ENCODE measurements around the gene FIBCD1.

The FIBCD1 gene

GRCh38 chr9:130908146-130908877 lies 30.7 kb downstream of the FIBCD1 start:
- no peak for DNase-seq (ENCODE audit: low spot score)
- TF ChIP-seq, protein P1, sequence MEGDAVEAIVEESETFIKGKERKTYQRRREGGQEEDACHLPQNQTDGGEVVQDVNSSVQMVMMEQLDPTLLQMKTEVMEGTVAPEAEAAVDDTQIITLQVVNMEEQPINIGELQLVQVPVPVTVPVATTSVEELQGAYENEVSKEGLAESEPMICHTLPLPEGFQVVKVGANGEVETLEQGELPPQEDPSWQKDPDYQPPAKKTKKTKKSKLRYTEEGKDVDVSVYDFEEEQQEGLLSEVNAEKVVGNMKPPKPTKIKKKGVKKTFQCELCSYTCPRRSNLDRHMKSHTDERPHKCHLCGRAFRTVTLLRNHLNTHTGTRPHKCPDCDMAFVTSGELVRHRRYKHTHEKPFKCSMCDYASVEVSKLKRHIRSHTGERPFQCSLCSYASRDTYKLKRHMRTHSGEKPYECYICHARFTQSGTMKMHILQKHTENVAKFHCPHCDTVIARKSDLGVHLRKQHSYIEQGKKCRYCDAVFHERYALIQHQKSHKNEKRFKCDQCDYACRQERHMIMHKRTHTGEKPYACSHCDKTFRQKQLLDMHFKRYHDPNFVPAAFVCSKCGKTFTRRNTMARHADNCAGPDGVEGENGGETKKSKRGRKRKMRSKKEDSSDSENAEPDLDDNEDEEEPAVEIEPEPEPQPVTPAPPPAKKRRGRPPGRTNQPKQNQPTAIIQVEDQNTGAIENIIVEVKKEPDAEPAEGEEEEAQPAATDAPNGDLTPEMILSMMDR (IDR thresholded peaks at IDR 0.05; ENCODE audit: extremely low read depth, insufficient read depth, missing control alignments) = no peak
- in situ Hi-C loops (cut with MboI; ENCODE audit: low pct_unique_long_range_greater_than_20kb, low sequenced_read_pairs, unreplicated experiment) = no loop called here

GRCh38 chr9:130906735-130907416 lies 32.2 kb downstream of the FIBCD1 start:
- in situ Hi-C loops (cut with MboI; ENCODE audit: low pct_unique_long_range_greater_than_20kb, low sequenced_read_pairs, unreplicated experiment) = no loop called here
- TF ChIP-seq, protein P1 (IDR thresholded peaks at IDR 0.05; ENCODE audit: extremely low read depth, insufficient read depth, missing control alignments) = no peak
- DNase-seq (ENCODE audit: low spot score) = no peak

DNA sequence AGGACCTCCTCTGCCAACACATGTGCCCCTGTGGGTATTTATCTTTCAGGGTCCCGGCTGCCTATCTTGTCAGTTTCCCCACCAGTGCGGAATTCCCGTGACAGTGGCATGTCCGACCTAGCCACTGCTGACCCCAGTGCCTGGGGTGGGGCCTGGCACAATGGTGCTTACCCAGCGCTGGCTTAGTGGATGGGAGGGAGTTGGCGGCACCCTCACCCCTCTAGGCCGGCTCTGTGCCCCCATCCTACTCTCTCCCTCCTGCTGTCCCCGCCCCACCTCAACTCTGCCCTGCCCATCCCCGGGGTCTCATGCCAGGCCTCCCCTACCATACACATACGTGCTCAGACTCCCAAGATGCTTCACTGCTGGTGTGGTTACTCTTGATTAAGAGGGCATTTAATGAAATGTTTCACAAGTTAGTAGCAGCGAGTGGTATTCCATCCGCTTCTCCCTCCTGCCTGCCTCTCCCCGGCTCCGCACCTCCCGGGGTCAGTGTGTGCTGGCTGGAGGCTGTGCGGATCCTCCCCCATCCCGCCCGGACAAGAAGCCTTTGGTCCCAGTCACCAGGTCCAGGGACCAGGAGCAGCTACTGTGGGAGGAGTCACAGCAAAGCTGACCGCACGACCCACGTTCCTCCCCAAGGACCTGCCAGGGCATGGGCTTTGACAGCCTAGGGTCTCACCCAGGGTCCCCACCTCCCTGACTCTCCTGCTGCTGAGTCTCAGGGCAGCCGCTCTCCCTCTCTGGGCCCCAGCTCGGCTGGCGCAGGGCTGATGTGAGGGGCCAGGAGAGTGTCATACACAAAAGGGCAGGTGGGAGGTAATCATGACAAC lies 32.9 kb downstream of the FIBCD1 start:
- TF ChIP-seq, protein P1 (IDR thresholded peaks at IDR 0.05; ENCODE audit: extremely low read depth, insufficient read depth, missing control alignments) = no peak
- in situ Hi-C loops (cut with MboI; ENCODE audit: low pct_unique_long_range_greater_than_20kb, low sequenced_read_pairs, unreplicated experiment) = no loop called here
- no peak for DNase-seq (ENCODE audit: low spot score)

- TF ChIP-seq, protein P1 (IDR thresholded peaks at IDR 0.05; ENCODE audit: extremely low read depth, insufficient read depth, missing control alignments) = no peak
- DNase-seq (ENCODE audit: low spot score) = no peak
- in situ Hi-C loops (cut with MboI; ENCODE audit: low pct_unique_long_range_greater_than_20kb, low sequenced_read_pairs, unreplicated experiment) = no loop called here
Measured at GRCh38 chr9:130905125-130905901, 33.7 kb downstream of the FIBCD1 start.

DNA sequence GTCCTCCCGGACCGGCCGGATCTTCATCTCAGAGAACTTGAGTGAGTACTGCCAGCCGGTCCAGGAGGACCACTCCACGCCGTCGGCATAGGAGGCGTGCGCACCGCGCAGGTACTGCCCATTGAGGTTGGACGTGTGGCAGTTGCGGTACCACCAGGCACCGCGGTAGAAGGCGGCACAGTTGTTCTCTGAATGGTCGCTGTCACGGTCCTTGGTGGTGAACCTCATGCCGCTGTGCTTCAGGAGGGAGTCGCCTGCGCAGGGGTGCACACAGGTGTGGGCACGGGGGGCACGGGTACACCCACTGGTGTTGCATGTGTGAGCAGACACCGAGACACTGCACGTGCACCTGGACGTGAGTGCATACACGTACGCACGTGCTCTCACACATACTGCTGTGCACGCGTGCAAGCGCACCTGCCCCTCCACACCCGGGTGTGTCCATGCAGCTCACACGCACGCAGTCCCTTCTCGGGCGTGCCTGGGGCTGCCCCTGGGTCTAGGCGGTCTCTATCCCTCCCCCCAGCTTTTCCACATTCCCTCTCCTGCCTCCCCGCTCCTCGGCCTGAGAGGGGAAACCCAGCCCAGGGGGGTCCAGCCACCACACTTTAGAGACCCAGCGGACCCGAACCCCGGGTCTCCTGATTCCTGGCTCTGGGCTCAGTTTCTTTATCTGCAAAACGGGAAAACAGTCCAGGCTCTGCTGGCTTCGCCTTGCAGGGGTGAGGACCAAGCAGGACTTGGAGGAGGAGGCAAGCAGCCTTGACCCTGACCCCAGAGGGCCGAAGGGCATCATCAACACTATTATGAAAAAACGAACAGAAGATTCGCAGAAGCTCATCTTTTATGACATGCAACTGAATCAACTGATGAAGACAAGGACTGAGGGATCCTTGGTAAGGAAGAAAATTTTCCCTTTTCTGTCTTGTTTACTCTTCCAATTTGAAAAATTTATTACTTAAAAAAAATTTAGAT lies 34.7 kb downstream of the FIBCD1 start:
- no peak for DNase-seq (ENCODE audit: low spot score)
- in situ Hi-C loops (cut with MboI; ENCODE audit: low pct_unique_long_range_greater_than_20kb, low sequenced_read_pairs, unreplicated experiment) = no loop called here
- TF ChIP-seq, protein P1 (IDR thresholded peaks at IDR 0.05; ENCODE audit: extremely low read depth, insufficient read depth, missing control alignments) = no peak
